Measurements from ENCODE around the gene DUSP5.
"Not testable (repeated sequence)": the region's sequence is repeated elsewhere in the genome, so short reads cannot be mapped to it uniquely, and the experiment has no call there.

The DUSP5 gene

DNA sequence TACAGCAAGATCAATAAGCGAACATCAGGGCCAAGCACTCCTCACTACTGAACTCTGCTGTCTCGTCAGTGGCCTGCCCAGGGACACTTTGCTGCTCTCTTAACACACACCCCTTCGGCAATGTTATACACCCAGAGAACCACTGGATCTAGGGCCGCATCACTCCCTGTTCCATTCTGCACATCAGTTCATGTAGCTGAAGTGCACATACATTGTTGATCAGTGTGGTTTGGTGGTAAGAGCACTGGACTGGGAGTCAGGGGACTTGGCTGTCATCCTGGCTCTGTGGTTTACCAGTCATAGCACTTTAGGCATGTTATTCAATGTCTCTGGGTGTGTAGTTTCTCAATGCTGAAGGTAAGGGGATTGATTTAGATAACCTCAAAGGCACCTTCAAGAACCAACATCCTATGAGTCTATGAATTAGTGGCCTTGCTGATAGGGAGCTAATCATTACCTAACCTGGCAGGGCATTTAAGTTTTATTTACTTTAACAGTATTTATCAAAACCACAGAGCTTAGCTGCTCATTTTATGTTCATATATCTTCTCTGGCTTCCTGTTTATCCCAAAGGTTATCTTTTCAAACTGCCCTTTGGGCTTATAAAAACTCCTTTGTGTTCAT lies 24.8 kb downstream of the DUSP5 start:
- DNase-seq (ENCODE audit: low spot score): no peak

DNA sequence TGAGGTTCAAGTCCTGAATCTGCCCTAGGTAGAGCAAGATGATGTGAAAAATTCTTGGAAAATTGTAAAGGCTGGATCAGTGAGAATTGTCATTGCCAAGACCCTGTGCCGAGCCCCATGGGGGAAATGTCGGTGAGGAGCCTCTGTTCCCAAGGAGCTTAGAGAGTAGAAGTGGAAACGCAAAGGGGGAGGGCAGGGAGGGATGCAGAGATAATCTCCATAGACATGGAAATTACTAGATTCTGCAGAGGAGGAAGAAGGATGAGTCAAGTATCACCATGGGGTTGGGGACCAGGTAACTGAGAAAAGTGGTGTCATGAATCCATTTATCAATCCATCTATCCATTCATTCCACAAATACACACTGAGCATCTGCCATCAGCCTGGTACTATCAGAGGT lies 26.0 kb downstream of the DUSP5 start:
- DNase-seq (ENCODE audit: low spot score): no peak

DNA sequence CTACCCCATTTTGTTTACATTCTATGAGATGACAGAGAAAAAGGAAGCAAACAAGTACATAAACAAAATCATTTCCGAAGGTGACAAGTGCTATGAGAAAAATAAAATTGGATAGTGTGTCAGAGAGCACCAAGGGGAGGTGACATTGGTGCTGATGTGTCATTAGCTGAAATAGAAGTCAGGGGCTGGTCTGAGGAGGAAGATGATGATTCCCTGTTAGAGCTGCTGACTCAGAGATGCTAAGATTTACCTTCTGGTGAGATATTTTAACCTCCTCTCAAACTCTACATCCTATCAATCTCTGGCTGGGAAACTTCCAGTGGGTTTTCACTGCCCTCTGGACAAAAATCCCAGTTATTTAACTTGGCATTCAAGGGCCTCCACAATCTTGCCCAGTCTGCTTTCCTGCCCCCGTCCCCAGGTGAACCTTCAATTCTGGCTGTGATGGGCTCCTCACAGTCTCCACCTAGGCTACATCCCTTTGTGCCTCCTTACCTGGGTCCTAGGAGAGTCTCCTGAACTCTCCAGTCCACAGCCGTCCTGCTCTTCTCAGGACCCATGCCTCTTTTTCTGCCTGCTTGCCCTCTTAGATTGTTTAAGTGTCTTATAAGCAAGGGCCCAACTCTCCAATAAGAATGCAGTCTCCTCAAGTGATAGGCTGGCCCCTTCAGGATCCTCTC lies 26.6 kb downstream of the DUSP5 start:
- peak; percentile 1 for DNase-seq (ENCODE audit: low spot score)

DNA sequence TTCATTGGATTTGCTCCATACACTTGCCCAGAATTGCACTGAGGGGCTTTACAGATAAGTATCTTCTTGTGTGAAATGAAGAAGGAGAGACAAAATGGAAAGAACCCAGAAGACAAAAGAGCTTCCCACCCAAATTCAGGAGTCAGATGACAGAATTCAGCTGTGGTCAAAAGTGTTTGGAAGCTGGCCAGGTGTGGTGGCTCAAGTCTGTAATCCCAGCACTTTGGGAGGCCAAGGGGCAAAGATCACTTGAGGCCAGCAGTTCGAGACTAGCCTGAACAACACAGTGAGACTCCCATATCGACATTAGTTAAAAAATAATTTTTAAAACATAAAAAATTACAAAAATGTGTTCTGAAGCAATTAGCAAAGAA lies 27.1 kb downstream of the DUSP5 start:
- no peak for DNase-seq (ENCODE audit: low spot score)

DNA sequence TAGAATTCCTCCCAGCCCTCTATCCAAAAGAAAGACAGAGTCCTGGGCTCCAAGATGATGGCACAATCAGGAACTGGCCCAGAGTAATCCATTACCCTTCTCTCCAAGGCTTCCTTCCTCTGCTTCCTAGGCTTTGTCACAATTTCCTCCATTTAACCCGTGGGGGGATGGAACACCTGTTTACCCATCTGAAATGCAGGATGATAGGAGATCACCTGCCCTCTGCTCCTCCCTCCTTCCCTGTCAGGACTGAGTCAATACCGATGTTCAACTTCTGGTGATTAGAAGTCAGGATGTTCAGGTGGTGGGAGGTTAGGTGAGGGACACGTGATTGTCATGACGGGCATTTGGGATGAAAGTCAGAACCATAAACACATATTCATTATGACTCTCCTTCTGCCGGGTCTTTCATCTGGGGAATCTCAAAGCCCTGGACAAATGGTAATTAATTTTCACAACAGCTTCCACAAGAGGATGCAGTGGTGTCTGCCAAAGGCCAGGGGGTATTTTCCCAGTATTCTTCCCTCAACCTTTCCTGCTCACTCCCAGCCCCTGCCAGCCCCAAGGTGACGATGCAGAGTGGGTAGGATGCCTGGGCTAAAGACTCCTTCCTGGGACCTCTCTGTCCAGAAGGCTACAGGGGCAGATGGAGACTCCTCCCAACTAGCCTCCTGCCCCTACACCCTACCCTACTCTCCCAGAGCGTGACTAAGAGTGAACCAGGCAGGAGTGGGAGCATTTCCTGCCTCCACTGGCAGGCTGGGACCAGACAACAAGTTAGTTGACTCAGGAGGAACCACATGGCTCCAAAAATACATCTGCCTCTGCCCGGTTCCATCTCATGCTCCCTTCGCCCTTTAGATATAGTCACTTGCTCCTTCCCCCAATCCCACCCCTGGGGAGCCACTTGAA lies 27.9 kb downstream of the DUSP5 start:
- no peak for DNase-seq (ENCODE audit: low spot score)

DNA sequence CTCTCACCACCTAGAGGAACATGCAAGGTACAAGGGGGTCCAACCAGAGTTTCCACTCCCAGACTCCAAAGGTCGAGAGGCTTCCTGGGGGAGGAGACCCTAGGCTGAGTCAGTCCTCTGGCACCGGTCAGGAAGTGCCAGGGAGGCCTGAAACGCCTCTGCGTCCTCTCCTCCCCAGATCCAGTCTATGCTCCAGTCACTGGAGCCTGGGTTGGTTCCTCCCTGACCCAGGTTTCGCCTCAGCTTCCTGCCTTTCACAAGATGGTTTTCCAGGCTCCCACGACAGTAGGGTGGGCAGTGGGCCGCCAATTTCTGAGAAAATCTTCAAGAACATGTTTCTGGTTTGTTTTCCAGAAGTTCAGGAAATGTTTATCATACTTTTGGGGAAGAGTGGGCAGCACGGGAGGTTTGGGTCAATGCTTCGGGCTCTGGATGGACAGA lies 30.0 kb downstream of the DUSP5 start:
- no peak for DNase-seq (ENCODE audit: low spot score)

DNA sequence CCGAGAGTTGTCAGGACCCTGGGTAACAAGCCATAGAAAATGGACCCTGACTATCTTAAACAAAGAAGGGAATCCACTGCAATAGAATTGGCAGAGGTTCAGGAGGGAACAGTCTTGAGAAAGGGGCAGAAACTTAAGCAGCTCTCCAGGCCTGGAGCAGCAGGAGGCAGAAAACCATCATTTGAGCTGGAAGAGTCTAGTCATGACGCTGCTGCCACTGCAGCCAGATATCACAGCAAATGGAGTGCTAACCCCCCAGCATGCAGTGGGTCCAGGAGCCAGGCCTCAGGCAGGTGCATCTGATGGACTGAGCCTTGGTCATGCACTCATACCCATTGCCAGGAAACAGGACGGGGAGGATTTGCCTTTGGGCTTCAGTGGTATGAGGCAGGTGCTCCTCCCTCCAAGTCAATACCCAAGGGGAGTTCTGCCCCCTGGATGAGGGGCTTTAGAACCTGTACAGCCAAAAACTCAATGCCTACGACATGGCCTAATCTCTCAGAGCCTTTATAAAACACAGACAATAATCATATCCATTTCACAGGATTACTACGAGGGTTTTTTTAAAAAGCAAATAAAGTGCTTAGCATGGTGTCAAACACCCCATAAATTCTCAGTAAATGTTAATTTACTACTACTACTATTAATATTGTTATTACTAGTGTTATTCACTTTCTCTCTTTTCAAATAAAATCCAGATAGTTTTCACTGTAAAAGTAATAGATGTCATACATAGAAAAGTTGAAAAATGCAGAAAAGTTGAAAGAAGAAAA lies 30.7 kb downstream of the DUSP5 start:
- DNase-seq (ENCODE audit: low spot score): no peak

DNA sequence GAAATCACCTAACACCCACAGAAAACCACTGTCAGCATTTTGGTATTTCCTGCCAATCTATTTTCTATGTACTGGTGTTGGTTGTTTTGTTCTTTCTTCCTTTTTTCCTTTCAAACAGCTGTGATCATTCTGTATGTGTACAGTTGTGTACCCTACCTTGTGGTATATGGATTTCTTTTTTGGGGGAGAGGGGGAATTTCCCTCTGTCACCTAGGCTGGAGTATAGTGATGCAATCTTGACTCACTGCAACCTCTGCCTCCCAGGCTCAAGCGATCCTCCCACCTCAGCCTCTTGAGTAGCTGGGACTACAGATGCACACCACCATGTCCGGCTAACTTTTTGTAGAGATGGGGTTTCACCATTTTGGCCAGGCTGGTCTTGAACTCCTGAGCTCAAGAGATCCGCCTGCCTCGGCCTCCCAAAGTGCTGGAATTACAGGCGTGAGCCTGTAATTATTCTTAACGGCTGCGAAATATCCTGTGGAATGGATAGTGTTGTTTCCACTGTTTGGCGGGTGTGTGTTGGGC lies 31.4 kb downstream of the DUSP5 start:
- DNase-seq (ENCODE audit: low spot score): not testable (repeated sequence)

DNA sequence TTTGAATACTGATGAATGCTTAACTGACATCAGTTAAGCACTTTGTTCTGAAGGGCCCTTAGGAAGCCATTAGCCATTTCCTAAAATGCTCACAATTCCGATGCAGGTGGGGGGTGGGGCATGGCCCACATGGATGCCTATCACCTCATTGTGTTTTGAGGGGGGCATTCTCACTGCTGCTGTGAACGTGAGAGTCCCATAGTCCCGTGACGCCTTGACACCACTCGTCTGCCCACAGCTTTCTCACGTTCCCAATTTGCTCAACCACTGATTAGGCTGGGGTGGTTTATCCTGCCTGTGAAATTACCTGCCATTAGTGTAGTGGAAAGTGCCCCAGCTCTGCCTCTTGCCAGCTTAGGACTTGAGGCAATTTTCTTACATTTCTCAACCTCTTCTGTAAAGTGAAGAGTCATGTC lies 31.9 kb downstream of the DUSP5 start:
- no peak for DNase-seq (ENCODE audit: low spot score)

DNA sequence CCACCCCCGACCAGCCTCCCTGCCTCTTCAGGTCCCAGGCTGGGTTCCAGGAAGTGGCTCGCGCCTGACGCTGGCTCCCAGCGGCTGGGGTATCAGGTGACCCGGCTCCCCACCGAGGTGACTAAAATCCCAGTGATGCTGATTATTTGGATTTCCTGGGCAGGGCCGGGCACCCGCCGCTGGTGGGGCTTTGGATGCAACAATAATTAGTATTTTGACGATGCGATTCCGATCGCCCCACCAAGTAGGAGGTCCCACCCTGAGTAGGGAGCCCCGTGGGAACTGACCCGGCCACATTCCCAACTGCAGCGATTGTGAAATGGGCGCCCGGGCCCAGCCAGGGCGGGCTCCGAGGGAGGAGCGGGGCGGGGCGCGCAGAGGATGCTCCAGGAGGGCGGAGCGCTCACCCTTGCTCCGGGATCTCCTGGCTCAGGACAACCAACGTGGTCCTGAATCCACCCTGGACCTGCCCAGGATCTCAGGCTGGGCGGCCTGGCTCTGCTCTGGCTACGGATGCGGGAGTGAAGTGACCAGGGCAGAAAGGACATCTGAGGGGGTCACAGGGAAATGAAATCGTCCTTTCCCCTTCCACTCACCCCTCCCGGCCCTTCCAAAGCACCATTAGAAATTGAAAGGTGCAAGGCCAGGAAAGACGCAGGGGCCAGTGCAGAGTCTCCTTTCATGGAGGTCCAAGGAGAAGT lies 32.6 kb downstream of the DUSP5 start:
- peak; percentile 76 for DNase-seq (ENCODE audit: low spot score)

DNA sequence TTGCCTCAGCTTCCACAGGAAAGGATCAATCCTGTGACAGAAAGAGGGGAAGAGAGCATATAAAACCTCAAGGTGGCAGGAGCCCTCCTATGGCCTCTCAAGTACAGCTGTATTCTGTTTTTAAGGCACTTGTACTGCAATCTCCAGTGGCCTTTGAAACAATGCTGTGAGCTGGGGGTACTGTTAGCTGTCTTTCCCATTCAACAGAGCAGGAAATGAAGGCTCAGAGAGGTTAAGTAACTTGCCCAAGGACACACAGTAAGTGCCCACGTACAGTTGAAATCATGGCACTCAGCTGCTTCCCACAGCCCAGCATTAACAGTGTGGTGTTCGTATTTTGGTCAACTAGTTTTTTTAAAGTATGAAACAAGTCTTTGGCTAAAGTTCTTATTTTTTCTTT lies 34.0 kb downstream of the DUSP5 start:
- DNase-seq (ENCODE audit: low spot score): no peak

DNA sequence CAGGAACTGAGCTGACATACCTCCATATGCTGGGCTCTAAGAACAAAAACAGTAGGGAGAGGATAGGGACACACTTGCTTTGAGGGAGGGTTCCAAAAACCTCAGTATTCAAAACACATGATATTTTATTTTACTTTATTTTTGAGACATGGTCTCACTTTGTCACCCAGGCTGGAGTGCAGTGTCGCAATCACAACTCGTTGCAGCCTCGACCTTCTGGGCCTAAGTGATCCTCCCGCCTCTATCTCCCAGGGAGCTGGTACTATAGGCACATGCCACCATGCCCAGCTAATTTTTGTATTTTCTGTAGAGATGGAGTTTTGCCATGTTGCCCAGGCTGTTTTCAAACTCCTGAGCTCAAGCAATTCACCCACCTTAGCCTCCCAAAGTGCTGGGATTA lies 34.9 kb downstream of the DUSP5 start:
- DNase-seq (ENCODE audit: low spot score): not testable (repeated sequence)

DNA sequence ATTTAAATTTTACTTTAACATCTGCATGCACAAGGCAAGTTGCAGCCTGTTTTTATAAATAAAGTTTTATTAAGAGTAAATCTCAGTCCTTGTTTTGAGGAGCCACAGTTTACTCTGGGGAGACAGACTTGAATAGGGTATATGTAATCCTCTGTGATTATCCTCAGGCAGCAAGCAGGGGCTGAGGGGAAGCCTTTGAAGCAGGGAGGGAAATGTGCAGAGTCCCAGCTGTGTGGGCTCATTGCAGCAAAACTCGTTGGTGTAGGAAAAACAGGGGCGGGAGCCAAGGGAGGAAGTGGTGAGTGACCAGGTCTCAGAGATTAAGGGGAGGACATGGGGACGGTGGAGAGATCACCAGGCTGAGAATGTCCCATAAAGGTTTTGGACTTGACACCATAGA lies 35.4 kb downstream of the DUSP5 start:
- no peak for DNase-seq (ENCODE audit: low spot score)

DNA sequence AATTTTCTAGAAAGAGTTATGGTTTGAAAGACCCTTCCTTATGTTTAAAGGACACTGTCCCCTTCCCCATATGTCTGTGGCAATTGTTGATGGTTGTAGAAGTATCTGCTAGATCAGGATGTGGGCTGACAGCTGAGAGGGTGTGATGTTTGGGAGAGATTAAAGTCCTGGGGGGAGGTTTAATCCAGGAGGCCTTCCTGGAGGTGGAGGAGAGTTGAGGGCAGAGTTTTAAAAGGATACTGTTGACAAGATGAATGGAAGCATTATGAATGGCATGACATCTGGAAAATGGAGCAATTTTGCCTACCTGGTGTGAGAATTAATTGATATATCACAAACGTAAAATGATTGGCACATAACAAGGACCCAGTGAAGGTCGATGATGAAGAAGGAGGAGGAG lies 36.9 kb downstream of the DUSP5 start:
- DNase-seq (ENCODE audit: low spot score): no peak

DNA sequence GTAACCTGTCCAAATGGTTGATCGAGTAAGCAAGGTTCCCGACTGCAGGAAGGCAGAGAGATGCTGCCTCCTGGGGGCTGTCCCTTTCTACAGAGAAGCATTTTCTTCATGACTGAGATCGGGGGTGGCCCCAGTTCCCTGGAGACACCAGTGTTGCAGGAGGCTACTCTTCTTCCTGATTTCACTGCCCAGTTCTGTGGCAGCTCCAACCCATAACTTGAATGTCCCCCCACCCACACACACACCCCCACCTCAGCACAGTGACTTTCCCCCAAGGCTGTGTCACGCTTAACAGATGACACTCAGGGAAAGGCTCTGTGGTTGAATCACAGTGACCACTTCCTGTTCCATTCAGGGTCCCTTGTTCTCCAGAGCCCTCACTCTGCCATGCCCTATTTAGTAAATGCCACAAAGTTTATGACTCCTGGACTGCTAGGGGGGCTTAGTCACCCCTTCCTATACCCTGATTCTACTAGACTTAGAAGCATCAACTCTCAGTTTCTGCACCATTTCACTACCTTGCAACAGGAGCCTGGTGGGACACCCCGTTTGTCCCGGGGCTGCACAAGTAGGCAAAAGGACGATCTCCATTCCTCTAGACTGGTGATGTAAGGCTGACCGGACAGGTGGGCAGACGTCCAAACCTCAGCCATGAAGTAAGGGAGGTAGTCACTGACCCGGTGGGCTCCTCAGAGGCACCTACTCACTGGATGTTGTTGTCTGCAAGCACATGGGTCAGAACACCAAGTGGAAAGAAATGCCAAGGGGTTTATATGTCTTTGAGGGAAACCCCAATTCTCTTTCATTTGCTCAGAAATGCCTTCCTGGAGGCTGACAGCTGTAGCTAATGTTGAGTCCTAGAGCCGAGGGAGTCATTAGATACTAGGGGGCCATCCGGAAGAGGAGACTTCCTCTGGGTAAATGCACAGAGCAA lies 38.5 kb downstream of the DUSP5 start:
- no peak for DNase-seq (ENCODE audit: low spot score)

DNA sequence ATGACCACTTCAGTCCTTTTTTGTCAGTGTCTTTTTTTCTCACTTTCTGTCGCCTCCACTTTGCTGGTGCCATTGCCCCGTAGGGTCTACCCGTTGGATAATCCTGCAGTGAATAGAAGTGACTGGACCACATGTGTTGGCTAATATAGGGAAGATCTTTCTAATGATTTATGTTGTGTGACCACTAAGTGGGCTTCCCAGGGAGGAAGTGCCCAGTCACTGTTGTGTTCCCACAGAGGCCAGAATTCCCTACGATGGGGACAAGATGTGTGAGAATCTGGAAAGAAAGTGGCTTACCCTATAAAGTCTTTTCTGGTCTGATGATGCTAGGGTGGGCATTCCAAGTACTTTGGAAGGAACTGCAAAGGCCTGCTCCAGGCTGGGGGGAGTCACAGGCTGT lies 41.4 kb downstream of the DUSP5 start:
- DNase-seq (ENCODE audit: low spot score): no peak

DNA sequence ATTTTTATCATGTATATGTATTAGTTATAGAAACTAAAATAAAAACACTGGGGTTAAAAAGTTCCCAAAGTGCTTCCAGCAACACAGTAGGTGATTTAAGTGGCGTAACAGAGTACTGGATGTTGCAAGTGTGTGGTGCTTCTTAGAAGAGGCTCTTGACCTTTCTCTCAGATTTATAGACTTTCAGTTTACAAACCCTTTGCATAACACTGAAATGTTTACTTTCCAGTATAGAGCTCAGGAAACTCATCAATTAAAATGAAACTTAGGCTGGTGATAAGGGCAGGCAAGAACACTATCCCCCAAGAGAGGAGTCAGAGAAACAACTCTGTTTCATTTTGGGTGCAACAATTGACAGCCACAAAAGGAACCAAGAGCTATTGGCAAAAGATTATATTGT lies 42.3 kb downstream of the DUSP5 start:
- DNase-seq (ENCODE audit: low spot score): no peak

DNA sequence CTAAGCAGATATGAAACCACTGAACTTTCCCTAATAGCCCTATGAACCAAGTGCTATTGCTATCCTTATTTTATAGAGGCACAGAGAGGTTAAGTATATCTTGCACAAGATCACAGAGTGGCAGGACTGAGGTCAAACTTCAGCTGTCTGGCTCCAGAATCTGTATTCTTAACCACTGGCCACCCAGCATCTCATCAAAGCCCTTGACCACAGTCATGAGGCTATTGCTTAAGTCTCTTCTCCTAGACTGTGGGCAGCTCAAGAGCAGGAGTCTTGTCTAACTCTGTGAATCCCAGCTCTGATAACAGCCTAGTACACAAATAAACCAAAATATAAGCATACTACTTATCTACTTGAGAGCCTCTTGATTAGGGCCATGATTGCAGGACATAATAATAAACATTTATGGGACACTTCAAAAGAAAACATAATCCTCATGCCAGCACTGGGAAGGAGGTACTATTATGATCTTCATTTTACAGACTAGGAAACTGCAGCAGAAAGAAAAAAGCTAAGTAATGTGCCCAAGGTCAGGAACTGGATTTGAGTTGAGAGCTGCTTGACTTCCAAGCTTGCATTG lies 47.3 kb downstream of the DUSP5 start:
- no peak for DNase-seq (ENCODE audit: low spot score)

DNA sequence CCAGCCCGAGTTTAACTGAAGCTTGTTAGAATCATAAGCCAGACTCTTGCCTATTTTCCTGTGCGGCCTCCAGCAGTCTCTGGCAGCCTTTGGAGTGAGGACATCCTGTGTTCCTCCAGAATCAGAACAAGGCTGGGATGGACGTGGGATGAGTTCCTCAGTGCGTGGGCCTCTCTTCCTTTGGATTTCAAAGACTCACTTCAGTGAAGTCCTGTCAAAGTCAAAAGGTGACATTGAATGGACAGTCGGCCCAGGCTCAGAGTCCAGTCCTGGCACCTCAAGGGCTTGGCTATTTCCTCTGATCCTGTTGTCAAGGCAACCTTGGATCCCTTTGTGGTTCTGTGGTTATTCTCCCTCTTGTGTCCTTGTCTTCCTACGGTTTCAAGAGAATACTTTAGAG lies 48.4 kb downstream of the DUSP5 start:
- no peak for DNase-seq (ENCODE audit: low spot score)

Data from ecto neural progenitor cell (in vitro differentiated cells).